ENCODE results near the gene ETV3.

- peak; percentile 72 to 94 (median 90) for TF ChIP-seq CTCF (IDR thresholded peaks at IDR 0.05 in 2 of 3, conservative IDR thresholded peaks at IDR 0.05 in 1 of 3; ENCODE audit: control insufficient read depth in 2 of 3, extremely low read depth in 1 of 3, insufficient read depth in 1 of 3, low read depth in 3 of 3, low read length in 3 of 3)
- TF ChIP-seq ATF2 (IDR thresholded peaks at IDR 0.05; ENCODE audit: low read length) = no peak
- no peak for TF ChIP-seq POLR2A (IDR thresholded peaks at IDR 0.05; ENCODE audit: low read depth, low read length)
- TF ChIP-seq SIN3A (IDR thresholded peaks at IDR 0.05; ENCODE audit: low read depth, low read length) = no peak
- no peak for TF ChIP-seq NR2C2 (IDR thresholded peaks at IDR 0.05; ENCODE audit: borderline replicate concordance, control insufficient read depth, insufficient read length, low read depth)
- TF ChIP-seq FOXM1 (IDR thresholded peaks at IDR 0.05; ENCODE audit: low read depth, low read length) = no peak
- no peak for TF ChIP-seq EZH2 (IDR thresholded peaks at IDR 0.05; ENCODE audit: borderline replicate concordance, control insufficient read depth, low read depth, low read length)
- no peak for TF ChIP-seq KAT2A (conservative IDR thresholded peaks at IDR 0.05; ENCODE audit: control insufficient read depth, low read depth, low read length)
Measured at GRCh38 chr1:157163273-157164127, 25.3 kb upstream of the ETV3 start.

Data from GM12878 (cell line).